GM18517 (cell line): ENCODE measurements around the gene FGF18.
A peak's percentile ranks its signal among the peaks of the same experiment; 100 is the strongest.
"Not testable (repeated sequence)": the region's sequence is repeated elsewhere in the genome, so short reads cannot be mapped to it uniquely, and the experiment has no call there.

ENCODE experiments used
- ATAC-seq: cut with Tn5 transposase; IDR thresholded peaks from one replicate; pipeline ENCODE4 v1.9.1; 2021; ENCODE audit warnings: mild to moderate bottlenecking, moderate library complexity; ENCODE audit not compliant: unreplicated experiment

The FGF18 gene, protein sequence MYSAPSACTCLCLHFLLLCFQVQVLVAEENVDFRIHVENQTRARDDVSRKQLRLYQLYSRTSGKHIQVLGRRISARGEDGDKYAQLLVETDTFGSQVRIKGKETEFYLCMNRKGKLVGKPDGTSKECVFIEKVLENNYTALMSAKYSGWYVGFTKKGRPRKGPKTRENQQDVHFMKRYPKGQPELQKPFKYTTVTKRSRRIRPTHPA

DNA sequence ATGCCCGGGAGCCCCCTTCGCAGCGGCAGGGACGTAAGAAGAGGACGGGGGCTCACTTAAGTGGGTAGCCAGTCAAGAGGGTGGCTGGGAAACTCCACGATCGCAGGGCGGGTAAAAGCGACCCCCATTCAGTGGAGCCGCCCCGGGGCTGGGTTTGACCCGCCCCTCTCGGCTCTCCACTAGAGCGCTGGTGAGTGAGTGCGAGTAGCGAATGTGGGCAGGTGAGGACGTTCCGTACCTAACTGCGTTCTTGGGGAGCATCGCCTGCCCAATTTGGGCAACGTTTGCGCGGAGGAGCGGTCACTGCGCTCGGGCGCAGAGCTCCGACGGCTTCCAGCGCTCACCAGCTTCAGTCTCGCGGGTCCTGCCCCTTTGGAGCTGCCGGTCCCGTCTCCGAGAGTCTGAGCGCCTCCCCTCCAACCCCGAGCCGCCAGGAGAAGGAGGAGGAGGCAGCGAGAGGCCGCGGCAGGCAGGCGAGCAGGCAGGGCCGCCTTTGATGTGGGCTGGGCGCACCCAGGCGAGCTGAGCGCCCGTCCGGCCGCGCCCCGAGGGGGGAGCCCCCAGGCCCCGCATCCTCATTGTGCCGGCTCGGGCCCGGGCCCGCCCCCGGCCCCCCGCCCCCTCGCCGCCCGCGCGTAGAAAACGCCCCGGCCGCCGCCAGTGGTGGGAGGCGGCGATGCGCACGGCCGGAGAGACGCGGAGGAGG, at the start of gene FGF18:
Gene FGF18, plus strand, starts transcription at position 666 of the 706 bp plus-strand sequence. CDS start 553 bp downstream, outside the sequence.
- ATAC-seq = no peak

DNA sequence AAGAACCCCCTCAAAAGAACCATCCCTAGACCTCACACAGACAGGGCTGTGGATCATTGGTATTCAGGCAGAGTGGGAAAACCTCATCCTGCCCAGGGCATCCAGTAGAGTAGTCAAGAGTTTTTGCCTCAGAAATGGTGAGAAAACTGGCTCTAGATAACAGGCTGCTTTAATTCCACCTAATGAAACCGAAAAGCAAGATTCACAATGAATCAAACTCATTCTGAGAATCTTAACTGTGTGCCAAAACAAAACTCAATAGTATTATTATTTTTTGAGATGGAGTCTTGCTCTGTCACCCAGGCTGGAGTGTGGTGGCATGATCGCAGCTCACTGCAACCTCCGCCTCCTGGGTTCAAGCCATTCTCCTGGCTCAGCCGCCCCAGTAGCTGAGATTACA, 49.5 kb upstream of the FGF18 start:
- no peak for ATAC-seq

DNA sequence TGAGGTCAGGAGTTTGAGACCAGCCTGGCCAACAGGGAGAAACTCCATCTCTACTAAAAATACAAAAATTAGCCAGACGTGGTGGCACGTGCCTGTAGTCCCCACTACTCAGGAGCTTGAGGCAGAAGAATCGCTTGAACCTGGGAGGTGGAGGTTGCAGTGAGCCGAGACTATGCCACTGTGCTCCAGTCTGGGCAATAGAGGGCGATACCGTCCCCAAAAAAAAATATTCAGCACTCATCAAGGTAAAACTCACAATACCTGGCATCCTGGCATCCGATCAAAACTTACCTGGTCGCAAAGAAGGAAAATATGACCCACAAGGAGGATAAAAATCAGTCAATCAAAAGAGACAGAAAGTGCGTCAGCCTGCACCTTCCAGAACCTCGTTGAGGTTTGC, 48.6 kb upstream of the FGF18 start:
- not testable (repeated sequence) for ATAC-seq

GRCh38 chr5:171371326-171371725, 48.1 kb upstream of the FGF18 start:
- no peak for ATAC-seq

DNA sequence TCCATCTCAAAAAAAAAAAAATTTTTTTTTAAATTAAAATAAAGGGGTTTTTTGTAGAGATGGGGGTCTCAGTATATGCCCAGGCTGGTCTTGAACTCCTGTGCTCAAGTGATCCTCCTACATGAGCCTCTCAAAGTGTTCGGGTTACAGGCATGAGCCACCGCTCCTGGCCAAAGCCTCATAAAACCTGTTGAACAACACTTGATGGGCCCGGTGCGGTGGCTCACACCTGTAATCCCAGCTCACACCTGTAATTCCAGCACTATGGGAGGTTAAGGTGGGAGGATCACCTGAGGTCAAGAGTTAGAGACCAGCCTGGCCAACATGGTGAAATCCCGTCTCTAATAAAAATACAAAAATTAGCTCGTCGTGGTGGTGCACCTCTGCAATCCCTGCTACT, 39.5 kb upstream of the FGF18 start:
- ATAC-seq = no peak

- ATAC-seq = not testable (repeated sequence)
Observed at GRCh38 chr5:171384416-171384815, 35.0 kb upstream of the FGF18 start.

DNA sequence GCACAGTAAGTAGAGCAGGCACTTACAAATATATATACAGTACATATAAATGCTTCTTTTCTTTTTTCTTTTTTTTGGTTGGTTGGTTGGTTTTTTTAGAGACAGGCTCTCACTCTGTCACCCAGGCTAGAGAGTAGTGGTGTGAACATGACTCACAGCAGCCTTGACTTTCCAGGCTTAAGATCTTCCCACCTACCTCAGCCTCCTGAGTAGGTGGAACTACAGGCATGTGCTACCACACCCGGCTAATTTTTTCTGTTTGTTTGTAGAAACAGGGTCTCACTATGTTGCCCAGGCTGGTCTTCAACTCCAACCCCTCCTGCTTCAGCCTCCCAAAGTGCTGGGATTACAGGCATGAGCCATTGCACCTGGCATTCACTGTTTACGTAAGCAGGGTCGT, 34.4 kb upstream of the FGF18 start:
- ATAC-seq = not testable (repeated sequence)

- no peak for ATAC-seq
Observed at GRCh38 chr5:171386006-171386671, 33.3 kb upstream of the FGF18 start.

DNA sequence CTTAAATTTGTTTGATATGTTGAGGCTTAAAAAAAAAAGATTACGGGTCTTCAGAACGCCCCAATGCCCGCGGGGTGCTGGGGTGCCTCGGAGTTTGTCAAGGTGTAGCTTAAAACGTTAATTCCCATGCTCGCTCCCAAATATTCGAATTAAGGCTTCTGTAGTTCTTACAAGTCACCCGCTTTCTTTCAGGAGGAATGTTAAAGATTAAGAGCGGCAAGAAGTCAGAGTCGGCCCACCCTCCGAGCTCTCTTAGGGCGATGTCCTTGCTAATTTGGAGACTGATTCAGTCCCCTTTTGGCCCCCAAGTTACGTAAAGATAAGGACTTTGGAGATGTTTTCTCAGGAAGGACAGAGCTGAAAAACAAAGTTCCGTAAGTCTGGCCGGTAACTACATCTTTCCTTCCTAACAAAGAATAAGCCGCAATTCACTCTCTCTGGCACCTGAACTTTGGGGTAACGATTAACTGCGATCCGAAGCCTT, 32.5 kb upstream of the FGF18 start:
- ATAC-seq = peak; percentile 12

GRCh38 chr5:171387345-171387969, 32.0 kb upstream of the FGF18 start, which contains the start of gene NPM1:
Gene NPM1, plus strand, starts transcription at chr5:171387849. Its CDS starts 100 bp downstream, at chr5:171387949.
- ATAC-seq = peak; percentile 75

- peak; percentile 39 for ATAC-seq
Observed at GRCh38 chr5:171387970-171388815, 31.3 kb upstream of the FGF18 start.

GRCh38 chr5:171388816-171389168, 30.7 kb upstream of the FGF18 start:
- ATAC-seq = no peak

DNA sequence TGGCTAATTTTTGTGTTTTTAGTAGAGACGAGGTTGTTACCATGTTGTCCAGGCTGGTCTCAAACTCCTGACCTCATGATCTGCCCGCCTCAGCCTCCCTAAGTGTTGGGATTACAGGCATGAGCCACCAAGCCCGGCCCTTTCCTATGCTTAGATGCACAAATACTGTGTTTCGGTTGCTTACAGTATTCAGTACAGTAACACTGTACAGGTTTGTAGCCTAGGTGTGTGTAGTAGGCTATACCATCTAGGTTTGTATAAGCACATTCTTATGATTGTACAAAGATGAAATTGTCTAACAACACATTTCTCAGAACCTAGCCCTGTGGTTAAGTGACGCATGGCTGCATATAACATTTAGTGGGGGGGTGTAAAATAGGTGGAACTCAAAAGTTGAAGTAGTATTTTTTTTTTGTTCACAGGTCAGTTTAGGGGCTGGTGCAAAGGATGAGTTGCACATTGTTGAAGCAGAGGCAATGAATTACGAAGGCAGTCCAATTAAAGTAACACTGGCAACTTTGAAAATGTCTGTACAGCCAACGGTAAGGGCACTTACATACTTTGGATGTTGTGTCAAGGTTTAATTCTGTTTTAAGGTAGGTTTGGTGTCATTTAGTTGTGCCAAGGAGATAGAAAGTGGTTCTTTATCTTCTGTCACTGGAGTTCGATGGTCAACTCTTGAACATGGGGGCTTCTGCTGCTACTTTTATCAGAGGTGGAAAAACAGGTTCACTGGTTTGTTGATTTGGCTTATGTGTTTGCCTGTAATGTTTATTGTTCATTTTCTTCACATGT, 28.4 kb upstream of the FGF18 start:
- ATAC-seq = no peak

DNA sequence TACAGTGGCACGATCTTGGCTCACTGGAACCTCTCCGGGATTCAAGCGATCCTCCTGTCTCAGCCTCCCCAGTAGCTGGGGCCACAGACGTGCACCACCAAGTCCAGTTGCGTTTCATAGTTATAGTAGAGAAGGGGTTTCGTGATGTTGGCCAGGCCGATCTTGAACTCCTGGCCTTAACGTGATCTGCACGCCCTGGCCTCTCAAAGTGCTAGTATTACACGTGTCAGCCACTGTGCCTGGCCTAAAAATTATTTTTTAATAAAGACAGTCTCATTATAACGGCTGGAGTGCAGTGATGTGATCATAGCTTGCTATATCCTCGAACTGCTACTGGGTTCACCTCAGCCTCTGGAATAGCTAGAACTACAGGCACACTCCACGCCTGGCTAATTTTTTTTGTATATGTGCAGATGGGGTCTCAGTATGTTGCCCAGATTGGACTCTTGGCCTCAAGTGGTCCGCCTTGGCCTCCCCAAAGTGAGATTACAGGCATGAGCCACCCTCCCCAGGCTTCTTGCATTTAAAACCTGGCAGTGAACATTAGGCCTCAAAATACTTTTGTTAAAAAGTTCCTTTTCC, 27.4 kb upstream of the FGF18 start:
- no peak for ATAC-seq

- ATAC-seq = no peak
Observed at GRCh38 chr5:171392585-171393159, 26.8 kb upstream of the FGF18 start.

DNA sequence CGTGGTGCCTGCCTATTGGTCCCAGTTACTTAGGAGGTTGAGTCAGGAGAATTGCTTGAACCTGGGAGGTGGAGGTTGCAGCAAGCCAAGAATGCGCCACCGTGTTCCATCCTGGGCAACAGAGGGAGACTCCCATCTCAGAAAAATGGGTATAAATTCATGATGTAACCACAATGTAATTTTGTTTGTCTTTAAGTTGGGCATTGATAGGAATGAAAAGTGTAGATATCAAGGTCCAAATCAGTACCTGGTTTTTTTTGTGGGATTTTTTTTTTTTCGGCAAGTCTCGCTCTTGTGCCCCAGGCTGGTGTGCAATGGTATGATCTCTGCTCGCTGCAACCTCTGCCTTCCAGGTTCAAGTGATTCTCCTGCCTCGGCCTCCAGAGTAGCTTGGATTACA, 24.4 kb upstream of the FGF18 start:
- no peak for ATAC-seq

DNA sequence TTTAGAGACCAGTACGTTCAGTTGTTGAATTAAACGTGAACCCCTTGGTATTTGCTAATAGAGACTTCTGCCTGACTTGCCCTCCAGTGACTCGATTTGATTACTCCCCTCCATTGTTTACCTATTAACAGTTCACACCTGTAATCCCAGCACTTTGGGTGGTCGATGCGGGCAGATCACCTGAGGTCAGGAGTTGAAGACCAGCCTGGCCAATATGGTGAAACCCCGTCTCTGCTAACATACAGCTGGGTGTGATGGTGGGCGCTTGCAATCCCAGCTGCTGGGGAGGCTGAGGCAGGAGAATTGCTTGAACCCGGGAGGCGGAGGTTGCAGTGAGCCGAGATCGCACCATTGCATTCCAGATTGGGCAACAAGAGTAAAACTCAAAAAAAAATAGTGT, 22.9 kb upstream of the FGF18 start:
- not testable (repeated sequence) for ATAC-seq

- ATAC-seq = no peak
Observed at GRCh38 chr5:171397190-171397589, 22.3 kb upstream of the FGF18 start.

GRCh38 chr5:171397599-171397998, 21.8 kb upstream of the FGF18 start:
- no peak for ATAC-seq
